GM21723 (cell line): Measurements from ENCODE around the gene SFXN5.

Experiments
- ATAC-seq: cut with Tn5 transposase; IDR thresholded peaks from one replicate; pipeline ENCODE4 v1.9.1; 2021; ENCODE audit warnings: mild to moderate bottlenecking, moderate library complexity; ENCODE audit not compliant: unreplicated experiment

SFXN5 gene

DNA sequence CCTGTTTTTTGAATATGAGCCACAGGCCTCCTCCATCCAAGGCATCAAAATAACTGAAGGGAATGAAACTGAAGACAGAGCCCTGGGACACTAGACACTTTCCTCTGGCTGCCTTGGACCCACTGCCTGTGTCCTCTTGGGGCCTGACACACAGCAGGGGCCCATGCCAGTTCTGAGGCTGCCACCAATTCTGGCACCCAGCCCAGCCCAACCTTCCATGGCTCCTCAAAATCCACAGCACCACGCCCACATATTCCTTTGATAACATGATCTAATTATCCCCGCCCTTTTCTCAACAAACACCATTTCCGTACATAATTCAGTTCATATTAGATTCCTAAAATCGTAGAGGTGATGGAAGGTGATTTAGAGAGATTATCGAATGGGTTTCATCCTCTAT, 90.0 kb downstream of the SFXN5 start:
- no peak for ATAC-seq

DNA sequence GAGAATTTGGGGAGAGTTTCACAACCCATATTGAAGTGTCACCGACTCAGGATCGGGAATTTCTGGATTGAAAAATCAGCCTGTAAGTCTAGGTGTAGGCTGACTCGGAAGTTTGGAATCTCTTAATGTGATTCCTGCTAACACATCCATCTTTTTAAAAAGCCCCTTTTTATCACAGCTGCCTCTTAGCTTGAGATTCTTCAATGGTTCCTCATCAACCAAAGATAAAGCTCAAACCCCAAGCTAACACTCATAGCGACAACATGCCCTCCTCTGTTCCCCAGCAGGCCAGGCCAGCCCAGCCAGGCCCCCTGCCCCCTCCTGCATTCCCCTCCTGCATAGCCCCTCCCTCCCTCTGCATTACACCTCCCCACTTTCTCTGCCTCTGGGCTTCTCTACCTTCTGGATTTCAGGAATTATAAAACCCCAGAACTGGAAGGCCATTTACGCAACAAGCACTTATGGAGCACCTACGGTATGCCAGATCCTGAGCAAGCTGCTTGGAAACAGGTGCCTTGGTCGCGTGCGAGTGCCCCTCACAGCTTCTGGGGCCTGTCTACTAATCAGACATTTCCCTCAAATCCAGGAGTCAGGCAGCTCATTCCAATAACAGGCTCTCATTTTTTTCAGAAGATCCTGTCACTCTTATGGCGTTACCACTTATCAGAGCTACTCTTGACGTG, 90.8 kb downstream of the SFXN5 start:
- no peak for ATAC-seq

DNA sequence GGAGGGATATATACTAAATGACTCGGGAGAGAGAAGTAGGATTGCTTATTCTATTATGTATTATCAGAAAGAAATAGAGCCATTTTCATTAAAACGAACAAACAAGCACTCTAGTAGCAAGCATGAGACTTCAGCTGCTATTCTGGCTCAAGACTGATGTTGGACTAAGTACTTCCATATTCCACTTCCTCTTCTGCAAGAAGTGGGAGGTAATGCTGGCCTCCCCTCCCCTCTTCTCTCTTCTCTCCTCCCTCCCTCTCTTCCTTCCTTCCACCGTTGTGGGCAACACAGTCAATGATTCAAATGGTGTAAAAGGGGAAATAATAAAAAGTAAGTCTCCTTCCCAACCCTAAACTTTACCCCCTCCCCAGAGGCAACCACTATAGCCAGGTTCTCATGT, 91.6 kb downstream of the SFXN5 start:
- no peak for ATAC-seq

DNA sequence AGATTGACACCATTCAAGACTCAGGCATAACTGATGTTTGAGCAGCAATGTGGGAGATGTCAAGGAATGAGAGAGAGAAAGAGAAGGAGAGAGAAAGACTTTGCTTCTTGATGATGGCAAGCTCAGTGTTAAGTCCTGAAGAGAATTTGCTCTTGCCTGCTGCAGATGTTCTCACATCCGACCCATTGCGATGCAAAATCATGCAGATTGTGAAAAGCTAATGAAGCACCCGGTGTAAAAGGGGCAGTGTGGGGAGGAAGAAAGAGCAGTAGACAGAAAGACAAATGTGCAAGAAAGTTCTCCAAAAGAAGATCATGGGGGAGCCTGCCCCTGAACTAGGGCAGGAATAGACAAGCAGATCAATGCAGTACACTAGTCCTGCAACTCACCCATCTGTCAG, 96.5 kb downstream of the SFXN5 start:
- no peak for ATAC-seq

DNA sequence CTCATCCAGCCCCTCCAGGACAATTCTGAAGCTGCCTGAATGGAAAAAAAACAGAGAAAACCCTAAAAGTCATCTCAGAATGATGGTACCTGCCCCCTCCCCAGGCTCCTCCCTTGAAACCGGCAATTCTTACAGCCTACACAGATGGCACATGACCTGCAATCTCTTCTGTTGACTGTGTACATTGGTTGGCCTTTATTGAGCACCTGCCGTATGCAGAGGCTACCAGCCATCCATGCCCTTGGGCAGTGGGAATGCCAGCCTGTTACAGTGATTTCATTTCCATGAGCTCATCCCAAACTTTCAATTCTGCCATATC, 97.1 kb downstream of the SFXN5 start:
- ATAC-seq = no peak

DNA sequence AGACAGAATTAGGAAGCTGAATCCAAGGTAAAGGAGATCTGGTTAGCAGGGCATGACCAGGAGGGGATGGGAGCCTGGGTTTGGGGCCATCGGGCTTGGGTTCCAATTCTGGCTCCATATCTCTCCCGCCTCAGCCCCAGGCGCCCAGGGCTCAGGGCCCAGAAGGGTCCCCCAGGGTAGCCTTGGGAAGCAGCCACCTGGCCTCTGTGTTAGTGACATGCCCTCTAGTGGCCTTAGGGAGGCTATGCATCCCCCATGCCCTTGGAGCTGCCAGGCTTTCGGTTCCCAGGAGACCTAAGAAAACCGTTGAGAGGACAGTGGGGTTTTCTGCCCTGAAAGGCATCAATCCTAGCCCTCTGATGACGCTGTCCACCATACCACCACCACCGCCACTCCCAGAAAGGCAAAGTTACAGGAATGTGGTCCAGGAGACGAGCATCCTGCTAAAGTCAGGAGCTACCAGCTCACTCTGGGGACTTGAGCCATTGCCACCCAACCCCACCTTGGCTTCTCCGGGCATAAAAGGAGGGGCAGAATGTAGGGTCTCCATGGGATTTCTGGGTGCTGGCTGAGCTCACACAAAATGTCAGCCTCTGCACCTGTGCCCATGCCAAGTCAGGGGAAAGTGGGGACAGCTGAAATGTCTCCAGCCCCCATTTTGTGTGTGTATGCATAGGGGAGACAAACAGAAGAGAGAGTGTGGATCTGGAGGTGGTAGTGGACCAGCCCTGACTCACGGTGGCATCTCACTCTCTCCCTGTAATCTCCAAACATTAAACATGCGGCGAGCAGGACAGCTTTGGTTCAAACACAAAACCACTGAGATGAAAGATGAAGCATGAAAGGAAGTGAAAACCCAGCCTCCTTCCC, 97.7 kb downstream of the SFXN5 start:
- ATAC-seq = peak; percentile 90

DNA sequence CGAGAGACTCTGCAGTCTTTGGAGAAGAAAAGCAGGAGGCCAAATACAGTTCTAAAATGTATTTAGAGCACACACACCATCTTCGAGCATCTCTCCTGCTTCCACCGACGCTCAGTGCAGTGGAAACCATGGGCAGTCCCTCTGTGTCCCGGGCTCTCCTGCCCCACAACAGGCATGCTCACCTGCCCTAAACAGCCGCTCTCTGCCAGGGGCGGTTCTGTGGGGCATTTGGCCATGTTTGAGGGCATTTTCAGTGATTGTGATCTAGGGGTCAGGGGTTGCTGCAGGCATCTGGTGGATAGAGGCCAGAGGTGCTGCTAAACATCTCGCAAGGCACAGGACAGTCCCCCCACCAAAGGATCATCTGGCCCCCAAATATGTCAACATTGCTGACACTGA, 98.4 kb downstream of the SFXN5 start:
- ATAC-seq = no peak

DNA sequence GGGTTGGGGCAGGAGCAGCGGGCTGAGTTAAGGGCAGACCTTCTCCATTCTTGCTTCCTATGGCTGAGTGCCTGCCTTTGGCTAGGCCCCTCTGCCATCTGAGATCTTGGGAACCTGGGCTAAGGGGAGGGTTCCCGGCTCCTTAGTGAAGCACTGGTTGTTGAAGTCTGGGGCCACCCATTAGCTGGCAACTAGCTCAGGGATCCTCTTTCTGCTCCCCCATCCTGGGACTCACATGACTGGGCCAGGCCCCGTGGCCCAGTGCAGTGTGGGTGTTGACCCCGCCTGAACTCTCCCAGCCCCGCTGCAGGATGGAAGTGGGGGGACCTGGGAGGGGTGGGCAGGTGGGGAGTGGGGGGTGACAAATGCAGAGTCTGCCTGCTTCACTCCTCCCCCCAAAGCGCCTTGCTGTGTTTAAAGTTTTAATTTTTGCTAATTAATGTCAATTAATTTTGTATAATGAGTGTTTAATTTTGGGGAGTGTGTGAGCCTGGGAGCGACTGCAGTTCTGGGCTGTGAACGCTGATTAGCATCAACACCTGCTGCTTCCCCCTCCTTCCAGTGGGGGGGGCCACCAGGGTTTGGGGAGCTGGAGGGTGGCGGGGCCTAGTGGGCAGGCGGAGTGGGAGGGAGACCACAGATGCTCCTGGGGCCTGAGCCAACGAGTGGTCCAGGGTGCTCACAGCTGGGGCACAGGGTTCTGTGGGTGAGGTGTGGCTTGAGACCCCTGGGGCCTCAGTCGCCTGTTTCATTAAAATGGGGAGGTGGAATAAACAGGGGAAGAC, 99.0 kb downstream of the SFXN5 start:
- ATAC-seq = no peak

DNA sequence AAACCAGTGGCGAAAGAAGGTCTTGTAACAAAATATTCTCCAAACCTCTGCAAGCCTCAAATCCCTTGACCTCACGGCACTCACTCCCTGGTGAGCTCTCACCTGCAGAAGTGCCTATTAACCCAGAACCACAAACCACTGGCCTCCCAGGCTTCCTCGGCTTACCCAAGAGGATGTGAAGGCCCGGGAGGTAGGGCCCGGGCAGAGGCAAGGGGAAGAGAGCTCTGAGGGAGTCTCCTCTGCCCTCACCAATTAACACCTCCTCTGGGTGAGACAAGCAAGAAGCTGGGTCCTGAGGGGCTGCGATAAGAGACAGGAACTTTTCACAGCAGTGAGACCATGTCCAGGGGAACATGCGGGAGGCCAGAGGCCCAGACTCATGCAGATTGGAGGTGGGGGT, 100.5 kb downstream of the SFXN5 start:
- ATAC-seq = no peak

DNA sequence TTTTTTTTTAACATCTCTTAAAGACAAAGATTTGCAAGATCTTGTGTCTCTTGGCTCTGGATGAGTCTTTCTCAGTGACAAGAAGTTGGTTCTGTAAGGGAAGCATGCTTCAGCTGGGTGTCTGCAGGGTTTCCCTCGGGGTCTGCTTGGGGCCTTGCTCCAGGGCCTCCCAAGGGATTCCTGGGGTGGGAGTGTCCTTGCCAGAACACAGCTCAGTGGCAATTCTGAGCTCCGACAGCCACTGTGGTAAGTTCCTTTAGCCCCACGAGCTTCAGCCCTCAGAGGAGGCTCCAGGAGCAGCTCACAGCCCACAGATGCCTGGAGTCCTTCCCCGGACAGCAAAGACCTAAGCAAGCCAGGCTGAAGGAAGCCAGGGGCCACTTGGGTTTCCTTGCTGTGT, 101.8 kb downstream of the SFXN5 start:
- no peak for ATAC-seq

DNA sequence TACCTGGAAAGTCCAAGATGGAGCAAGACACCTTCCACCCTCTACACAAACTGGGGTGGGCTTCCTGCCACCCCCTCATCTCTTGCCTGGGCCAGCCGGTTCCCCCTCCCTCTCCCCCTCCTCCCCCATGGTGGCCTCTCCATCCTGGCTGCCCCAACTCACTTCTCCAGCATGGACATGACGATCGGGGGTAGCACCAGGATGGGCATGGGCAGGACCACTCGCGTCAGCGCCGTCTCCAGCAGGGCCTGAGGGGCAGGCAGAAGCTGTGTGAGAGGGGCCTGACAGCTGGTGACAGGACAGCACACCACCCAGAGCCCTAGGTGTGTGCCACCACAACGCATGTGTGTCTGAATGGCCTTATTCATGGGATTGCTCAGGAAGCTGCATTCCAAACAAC, 103.2 kb downstream of the SFXN5 start:
- ATAC-seq = no peak

DNA sequence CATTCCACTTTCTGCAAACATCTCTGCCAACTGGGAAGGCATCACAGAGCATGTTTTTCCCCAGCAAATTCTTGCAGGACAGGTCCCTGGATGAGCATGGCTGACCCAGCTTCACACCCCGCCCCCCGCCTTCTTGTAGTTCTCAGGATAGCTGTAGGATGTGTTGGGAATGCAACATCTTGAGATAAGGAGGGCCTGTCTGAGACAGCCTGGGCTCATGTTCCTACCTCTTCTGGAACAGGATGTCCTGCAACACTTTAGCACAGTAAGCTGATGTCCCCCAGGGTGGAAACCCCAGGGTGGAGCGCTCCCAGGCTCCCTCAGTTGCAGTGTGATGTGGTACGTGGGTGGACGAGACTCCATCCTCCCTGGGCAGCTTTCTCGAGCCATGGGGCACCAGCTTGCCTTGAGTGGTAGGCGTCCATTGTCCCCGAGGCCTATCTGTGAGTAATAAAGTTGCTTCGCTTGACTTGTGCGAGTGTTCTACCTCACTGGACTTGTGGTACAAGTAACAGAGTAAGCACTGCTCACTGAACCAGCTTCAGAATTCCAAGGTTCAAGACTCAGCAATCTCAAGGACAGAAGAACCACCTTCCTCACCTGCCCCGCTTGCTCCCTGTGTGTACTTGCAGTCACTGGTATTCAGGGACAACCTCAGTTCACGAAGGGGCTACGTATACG, 105.6 kb downstream of the SFXN5 start:
- no peak for ATAC-seq

DNA sequence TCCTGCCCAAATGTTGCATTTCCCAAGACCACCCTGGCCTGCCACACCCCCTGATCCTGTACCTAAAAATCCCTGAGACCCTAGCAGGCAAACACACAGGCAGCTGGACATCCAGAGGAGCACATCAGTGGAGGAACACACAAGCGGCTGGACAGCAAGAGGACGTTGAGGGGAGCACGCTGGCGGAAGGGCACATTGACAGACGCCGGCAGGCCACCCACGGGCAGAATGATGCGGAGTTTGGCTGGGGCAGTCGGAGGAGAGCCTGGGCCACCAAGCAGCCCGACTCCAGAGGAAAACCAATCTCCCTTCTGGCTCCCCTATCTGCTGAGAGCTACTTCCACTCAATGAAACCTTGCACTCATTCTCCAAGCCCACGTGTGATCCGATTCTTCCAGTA, 106.5 kb downstream of the SFXN5 start:
- ATAC-seq = no peak

DNA sequence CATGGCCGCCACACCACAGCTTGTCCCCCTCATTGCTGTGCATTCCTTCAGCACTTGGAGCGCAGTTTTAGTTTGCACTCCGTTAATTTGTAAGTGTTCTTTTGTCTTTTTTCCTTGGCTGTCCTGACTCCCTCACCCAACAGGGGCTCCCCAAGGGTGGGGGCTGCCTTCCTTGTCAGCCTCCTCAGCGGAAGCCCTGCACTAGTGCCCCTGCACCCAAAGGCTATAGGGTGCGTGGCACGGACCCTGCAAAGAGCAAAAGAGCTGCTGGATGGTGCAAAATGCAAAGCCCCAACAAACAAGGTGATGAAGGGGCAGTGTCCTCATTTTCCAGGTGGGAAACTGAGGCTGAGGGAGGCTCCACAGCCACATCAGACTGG, 107.4 kb downstream of the SFXN5 start:
- ATAC-seq = no peak

DNA sequence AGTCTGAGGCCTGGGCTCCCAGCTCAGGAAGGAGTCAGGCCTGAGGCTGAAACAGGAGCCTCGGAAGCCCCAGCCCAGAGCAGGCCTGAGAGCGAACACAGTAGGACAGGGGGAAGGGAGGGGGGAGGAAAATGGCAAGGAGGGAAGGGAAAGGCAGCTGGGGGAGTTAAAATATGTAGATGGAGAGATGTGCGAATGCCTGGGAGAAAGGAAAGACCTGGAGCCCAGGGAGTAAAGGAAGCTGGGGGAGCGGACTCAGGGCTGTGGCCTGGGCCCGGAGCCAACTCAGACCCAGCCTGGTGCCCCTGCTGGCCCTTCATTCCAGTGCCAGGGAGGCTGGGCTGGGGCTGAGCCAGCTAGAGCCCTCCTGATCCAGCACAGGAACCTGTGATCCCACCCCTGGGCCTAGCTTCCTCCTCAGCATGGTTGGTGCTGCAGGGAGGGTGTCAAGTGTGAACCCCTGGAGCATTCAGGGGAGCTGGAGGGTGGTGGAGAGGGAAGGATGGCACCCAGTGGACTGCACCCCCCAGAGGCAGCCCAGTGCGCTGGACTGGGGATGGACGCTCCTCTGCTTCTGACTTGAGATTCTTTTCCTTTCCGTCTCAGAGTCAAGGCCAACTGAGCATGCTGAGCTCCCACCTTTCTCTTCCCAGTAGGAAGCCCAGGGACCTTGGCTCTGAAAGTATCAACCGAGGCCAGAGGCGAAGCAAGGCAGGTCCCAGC, 107.9 kb downstream of the SFXN5 start:
- no peak for ATAC-seq

DNA sequence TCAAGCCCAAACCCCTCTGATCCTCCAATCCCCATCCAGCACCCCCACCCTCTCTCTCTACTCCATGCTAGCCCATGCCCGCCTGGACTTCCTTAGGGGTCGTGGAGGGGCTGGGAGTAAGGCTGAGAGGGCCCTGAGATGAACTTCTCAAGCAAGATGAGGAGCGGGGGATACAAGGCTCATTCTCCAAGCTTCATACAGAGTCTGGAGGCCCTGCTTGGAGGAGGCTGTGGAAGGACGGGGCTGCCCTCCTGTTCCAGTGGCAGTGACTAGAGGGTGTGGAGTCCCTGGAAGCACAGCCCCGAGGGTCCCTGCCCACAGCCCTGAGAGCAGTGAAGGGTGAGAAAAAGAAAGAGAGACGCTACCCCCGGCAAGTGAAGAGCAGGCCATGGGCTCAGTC, 108.6 kb downstream of the SFXN5 start:
- ATAC-seq = no peak

DNA sequence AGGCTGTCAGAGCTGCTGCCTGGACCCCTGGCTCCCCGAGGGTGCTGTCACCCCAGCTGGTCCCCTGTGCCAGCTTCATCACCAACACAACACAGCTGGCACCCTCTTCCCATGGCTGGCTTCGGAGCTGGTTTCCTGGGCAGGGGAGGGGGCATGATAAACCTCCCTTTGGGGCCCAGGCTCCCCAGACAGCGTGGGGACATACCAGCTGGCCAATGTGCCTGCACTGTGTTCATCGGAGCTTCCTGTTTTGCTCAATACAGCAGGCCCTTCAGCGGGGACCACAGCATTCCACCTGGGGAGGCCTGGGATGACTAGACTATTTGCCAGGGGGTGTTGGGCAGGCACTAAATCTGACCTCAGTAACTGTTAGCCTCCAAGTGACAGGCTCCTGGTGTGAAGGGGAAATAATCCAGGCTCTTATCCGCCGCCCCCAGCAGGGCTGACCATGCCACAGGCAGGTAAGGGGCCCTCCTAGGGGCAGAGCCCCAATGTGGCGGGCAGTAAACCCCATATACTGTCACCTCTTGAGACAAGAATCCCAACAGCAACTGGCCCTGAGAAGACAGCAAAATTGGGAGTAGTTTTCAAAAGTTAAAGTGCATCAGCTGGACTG, 109.6 kb downstream of the SFXN5 start:
- ATAC-seq = no peak

DNA sequence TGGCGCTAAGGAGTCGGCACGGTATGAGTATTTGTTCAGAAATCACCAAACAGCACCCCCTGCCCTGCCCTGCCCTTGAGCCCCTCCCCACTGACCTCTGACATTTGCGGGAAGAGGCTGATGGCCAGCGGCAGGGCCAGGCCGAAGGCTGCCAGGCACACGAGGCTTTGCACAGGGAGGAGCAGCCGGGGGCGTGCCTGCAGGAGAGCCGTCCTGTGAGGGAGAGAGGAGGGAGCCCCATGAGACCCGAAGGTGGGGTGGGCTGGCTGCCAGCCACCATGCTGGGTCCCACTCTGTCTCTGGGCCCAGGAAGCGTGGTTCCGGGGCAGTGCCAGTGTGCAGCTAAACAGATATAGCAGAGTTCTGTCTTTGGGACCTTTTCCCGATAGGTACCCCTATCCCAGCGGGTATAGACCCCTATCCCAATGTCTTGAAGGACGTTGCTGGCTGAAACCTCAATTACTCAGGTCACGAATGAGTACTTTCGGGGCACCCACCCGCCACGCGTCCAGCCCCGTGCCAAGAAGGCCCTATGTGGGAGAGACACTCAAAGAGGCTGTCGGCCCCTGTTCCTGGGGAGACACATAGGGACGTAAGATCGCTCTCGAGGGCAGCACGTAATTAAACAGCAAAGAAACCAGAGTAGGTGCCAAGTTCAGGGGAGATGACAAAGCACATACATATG, 110.3 kb downstream of the SFXN5 start:
- ATAC-seq = no peak
